Muscle of arm (tissue), 12 donors: ENCODE results near the gene EXD3. TPM values are rescaled to one million over a fixed set of nuclear protein-coding genes. Genes with fewer than 3 reads are reported as not detected.
"Not testable (repeated sequence)": the region's sequence is repeated elsewhere in the genome, so short reads cannot be mapped to it uniquely, and the experiment has no call there.

Source experiments
- DNase-seq: peaks from one replicate; pipeline ENCODE4 v3.0.0-alpha.2; 2013
- polyA plus RNA-seq, 12 donors: library from polyadenylated mRNA; unstranded; fragments of 120-200 nt; gene quantifications; one replicate each; pipeline ENCODE4 v1.2.1, GENCODE V29; 2013; ENCODE audit not compliant: insufficient read length in 12 of 12

The EXD3 gene
- polyA plus RNA-seq, 12 donors: 6.7 to 21.6 (median 11.6) TPM; not detected in 1

DNA sequence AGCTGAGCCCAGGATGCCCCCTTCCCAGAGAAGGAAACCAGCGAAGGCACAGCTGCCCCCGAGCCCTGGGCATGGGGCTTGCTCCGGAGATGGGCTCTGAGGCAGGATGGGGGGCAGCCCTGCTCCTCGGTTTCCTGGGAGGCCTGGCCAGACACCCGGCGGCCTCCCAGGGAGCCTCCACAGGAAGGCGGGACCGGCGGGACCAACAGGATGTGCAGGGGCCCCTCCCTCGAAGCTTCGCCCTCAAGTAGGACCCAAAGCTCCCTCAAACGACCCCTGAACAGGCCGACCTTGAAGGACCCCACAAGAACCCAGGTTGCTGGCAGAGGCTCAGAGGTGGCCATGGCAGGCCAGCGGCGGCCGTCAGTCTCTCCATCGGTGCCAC lies 11.7 kb downstream of the EXD3 start:
- no peak for DNase-seq

- DNase-seq: no peak
Observed at GRCh38 chr9:137410891-137411249, 12.1 kb downstream of the EXD3 start.

- DNase-seq: not testable (repeated sequence)
Observed at GRCh38 chr9:137410236-137410890, 12.6 kb downstream of the EXD3 start.

DNA sequence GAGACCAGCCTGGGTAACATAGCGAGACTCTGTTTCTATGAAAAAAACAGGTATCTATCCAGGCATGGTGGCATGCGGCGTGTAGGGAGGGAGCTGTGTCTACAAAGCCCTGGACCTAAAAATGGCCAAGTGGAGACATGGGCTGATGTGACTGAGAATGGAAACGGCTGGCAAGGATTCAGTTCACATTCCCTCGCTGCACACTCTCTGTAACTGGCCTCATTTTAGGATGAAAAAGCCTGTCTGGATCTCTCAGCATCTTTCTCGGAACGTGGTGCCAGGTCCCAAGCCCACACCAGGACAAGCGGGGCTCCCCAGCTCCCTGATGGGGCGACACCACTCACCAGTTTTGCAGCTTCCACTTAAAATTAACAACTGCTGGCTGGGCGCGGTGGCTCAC lies 13.4 kb downstream of the EXD3 start:
- DNase-seq: no peak

- DNase-seq: no peak
Observed at GRCh38 chr9:137408651-137409405, 14.1 kb downstream of the EXD3 start.

DNA sequence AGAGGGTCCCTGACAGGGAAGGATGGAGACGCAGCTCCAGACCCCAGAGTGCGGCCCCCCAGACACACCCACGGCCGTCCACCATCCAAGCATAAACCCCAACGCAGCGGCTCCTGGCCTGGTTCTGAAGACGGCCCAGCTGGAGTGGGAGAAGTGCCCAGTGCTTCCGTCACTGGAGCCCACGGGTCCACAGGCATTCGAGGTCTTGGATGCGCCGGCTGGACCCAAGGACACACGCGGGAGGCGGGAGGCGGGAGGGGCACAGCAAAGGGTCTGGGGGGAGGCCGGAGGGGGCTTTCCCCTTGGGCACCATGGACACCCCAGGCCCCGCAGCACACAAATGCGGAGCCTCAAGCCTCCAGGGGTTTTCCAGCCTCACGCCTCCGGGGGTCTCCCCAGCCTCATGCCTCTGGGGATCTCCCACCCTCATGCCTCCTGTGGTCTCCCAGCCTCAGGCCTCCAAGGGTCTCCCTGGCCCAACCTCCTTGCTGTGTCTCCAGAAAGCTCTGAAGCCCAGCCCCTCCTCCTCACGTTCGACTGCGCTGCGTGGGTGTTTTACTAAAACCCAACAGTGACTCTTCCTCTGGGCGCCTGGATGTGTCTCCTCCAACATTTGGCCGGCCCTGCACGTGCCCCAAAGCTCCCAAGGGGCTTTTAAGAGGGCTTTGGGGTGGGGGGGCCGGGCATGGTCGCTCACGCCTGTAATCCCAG lies 15.2 kb downstream of the EXD3 start:
- peak; percentile 59 for DNase-seq

GRCh38 chr9:137406876-137407589 lies 15.9 kb downstream of the EXD3 start:
- peak; percentile 71 for DNase-seq

- no peak for DNase-seq
Observed at GRCh38 chr9:137406085-137406760, 16.7 kb downstream of the EXD3 start.

GRCh38 chr9:137405677-137406081 lies 17.3 kb downstream of the EXD3 start:
- DNase-seq: no peak

DNA sequence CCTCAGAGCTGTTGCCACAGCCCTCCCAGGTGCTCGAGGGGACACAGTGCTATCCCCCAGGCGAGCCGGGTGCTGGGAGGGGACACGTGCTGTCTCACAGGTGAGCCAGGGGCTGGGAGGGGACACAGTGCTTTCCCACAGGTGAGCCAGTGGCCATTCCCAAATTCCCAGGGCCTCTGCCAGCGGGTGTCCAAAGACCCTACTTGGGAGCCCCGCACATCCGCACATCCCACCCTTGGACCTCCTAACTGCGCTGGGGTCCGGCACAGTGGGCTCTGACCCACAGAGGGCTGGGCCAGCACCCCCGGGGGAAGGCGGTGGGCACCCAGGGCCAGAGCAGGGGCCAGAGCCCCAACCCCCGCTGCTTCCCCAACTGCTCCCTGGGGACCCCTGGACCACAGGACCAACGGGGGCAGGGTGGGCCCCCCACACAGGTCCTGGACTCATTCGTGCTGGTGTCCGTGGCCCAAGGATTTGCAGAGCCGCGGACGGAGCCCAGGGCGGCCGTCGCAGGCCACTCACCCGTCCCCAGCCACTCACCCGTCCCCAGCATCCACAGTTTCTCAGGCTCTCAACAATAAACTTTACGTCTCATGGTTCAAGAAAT lies 17.9 kb downstream of the EXD3 start:
- DNase-seq: no peak

DNA sequence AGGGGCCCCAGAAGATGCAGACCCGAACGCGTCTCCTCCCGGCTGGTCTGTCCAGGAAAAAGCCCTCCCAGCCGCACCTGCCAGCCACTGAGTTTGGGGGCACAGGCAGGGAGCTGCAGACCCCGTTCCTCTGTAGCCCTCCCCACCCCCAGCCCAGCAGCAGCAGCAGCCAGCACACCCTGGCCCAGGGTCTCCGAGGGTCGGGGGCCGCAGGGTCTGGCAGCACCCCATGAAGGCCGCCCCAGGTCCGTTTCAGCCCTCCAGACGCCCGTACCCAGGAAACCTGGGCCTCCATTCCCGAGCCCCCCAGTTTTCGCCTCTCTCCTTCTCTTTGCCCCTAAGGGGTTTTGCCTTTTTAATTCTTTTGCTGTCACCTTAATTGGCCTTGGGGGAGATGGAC lies 19.7 kb downstream of the EXD3 start:
- no peak for DNase-seq

GRCh38 chr9:137402746-137403145 lies 20.2 kb downstream of the EXD3 start:
- DNase-seq: no peak

DNA sequence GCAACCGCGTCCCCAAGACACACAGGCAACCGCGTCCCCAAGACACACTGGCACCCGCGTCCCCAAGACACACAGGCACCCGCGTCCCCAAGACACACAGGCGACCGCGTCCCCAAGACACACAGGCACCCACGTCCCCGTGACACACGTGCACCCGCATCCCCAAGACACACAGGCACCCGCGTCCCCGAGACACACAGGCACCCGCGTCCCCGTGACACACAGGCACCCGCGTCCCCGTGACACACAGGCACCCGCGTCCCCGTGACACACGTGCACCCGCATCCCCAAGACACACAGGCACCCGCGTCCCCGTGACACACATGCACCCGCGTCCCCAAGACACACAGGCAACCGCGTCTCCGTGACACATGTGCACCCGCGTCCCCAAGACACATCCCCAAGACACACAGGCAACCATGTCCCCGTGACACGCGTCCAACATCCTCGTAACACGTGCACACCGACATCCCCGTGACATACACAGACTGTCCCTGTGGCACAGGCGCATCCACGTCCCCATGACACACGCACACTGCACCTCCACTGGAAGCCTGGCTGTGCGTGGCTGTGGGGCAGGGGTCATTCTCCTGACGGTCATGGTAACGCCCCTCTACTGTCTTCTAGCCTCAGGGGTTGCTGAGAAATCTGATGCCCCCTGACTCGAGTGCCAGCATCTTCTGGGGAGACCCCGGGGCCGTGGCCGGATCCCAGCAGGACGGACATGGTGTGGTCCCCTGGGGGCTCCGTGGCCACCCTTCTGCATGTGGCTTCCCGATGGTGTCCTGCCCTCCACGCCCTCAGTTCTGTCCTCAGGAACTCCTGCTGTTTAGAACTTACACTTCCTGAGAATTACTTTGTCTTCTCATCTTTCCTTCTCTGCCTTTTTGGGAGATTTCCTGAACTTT lies 24.1 kb downstream of the EXD3 start:
- DNase-seq: no peak

GRCh38 chr9:137397675-137398423 lies 25.1 kb downstream of the EXD3 start:
- no peak for DNase-seq

DNA sequence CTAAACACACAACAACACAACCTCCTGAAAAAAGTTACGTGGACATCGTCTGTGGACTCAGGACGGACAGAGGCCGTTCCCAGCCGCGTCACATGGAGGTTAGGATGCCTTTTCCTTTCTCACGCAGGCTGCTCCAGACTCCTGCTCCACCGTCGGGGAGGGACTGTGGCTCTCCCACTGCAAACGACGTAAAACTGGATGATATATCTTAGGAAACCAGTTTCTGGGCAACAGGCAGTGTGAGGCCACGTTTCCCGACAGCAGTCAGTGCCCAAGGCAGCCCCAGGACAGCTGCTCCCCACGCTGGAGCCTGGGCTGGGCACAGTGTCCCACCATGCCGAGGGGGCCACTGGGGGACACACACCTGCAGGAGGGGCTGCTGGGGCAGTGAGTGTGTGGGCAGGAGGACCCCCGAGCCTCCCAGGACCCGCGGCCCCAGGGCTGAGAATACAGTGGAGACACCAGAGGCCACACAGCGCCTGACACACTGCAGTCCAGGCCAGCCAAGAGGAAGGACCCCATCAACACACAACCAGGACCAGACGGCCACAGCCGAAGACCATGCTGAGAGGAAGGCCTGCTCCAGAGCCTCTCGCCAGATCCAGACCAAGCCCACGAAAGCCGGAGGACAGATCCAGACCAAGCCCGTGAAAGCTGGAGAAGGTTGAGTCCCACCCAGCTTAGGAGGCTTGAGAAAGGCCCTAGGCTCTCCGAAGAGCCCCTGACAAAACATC lies 26.2 kb downstream of the EXD3 start:
- DNase-seq: no peak

GRCh38 chr9:137396227-137396626 lies 26.7 kb downstream of the EXD3 start:
- DNase-seq: no peak

DNA sequence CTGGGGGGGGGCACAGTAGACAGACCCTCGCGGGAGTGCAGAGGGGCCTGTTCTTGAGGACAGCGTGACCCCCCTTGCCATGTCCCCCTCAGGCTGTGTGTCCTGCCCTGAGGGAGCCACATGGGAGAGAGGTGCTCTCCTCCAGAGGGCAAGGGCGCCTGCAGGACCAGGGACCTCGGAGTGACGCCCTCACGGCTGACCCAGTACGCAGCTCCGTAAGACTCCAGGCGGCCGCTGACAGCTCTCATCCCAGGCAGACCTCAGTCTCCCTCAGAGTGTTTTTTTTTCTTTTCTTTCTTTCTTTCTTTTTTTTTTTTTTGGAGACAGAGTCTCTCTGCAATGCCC lies 27.3 kb downstream of the EXD3 start:
- DNase-seq: no peak

DNA sequence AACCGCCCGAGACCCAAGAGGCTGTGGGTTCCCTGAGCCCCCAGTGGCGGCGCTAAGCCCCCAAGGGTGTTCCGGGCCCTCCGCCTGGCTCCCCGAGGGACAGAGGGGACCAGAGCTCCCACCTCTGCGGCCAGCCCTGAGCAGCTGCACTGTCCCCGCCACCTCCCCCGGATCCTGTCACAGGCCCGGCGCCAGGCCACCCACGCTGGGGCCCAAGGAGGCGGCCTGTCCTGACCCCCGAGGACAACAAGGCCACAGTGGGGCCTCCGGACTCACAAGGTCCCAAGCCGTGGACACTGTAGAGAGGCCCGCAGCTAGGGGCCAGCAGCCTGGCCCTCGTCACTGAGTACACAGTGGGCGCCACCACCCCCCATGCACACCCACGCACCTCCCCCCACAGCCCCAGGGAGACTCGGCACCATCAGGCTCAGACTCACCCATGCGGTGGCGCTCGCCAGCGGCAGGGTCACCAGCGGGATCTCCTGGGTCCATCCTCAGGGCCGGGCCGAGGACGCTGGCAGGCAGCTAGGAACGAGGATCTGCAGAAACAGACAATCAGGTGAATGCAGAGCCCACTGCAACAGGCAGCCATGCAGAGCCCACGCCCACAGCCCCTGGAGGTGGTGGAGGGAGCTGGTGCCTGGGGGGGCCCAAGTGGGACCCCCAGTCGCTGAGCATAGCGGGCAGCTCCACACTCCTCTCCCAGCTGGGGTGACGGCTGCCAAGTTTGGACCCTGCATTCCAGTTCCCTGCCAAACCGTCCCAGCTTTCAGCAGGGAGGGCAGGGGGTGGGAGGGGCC lies 27.9 kb downstream of the EXD3 start:
- no peak for DNase-seq
